BLaER1 treated with 17β-estradiol and CSF1 and Interleukin-3, amounts not matched to agents 10 nM and 100 nM (cell line): ENCODE results near the gene UBL7.

ENCODE experiments used
- H3K27ac ChIP-seq, 11 experiments: shearing (Covaris generic); formaldehyde crosslinking; 2 replicates each; pipeline ENCODE4 v1.8.1; 2022
- H3K27me3 ChIP-seq, 11 experiments: shearing (Covaris generic); formaldehyde crosslinking; 2 replicates each; pipeline ENCODE4 v1.8.1; 2022
- H3K36me3 ChIP-seq, 11 experiments: shearing (Covaris generic); formaldehyde crosslinking; 2 replicates each; pipeline ENCODE4 v1.8.1; 2022
- H3K4me1 ChIP-seq, 10 experiments: shearing (Covaris generic); formaldehyde crosslinking; 2 replicates each; pipeline ENCODE4 v1.8.1; 2022
- H3K4me2 ChIP-seq, 11 experiments: shearing (Covaris generic); formaldehyde crosslinking; 2 replicates each; pipeline ENCODE4 v1.8.1; 2022
- H3K4me3 ChIP-seq, 10 experiments: shearing (Covaris generic); formaldehyde crosslinking; 2 replicates each; pipeline ENCODE4 v1.8.1; 2022
- H3K9ac ChIP-seq, 11 experiments: shearing (Covaris generic); formaldehyde crosslinking; 2 replicates each; pipeline ENCODE4 v1.8.1; 2022
- H3K9me3 ChIP-seq, 11 experiments: shearing (Covaris generic); formaldehyde crosslinking; replicated peaks in 1 of 11; 2 replicates each; pipeline ENCODE4 v1.8.1; 2022
- H4K20me1 ChIP-seq, 11 experiments: shearing (Covaris generic); formaldehyde crosslinking; 2 replicates each; pipeline ENCODE4 v1.8.1; 2022
- Cebpa-rat ChIP-seq, 11 experiments: shearing (Covaris generic); IDR thresholded peaks; 2 replicates each; pipeline ENCODE4 v1.8.1; 2022

The UBL7 gene

GRCh38 chr15:74430510-74430951 is 30.4 kb downstream of the UBL7 start:
- Histone ChIP-seq H3K27ac (peak overlapping the region in 1 of 11 experiments; percentile 76; a peak in 1 of 22 replicates), H4K20me1 (peaks cover 0 to 67% (median 23%) of the 10 kb centered on the region in 11 experiments; a peak in 15 of 22 replicates), H3K4me3 (no peak overlapping the region; a peak in 1 of 20 replicates), H3K4me2 (peak overlapping the region; percentile 85 to 99 (median 93)), H3K9me3 (no peaks in the 10 kb centered on the region), H3K36me3 (no peaks in the 10 kb centered on the region), H3K9ac (no peak overlapping the region), H3K4me1 (peaks cover 73 to 89% (median 82%) of the 10 kb centered on the region in 10 experiments), H3K27me3 (peaks cover 15 to 37% (median 31%) of the 10 kb centered on the region in 11 experiments)
- no peak for TF ChIP-seq Cebpa-rat (IDR thresholded peaks at IDR 0.05)

DNA sequence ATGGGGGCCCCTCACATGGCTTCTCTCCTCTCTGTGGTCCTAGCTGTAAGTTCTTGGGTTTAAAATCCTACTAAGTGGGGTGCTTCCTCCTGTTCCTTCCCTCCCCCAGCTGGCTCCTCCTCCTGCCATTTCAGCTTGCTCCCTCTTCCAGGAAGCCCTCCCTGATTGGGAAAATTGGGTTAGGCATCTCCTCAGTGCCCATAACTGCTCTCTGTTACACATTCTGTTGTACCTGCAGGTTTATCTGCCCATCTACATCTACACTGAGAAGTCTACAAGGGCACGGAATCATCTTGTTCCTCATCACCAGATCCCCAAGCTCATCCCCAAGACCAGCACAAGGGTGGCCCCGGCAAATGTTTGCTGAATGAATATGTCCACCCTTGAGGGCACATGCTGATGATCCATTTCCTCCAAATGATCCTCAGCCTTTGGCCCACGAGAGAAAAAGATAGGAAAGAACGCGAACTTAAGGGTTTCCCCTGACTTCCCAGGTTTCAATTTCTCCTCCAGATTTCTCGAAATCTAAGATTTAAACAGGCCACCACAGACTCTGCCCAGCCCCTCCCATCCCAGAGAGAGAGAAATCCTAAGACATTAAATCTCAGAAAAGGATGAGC is 31.1 kb downstream of the UBL7 start:
- H3K36me3 ChIP-seq = no peaks in the 10 kb centered on the region
- H3K27me3 ChIP-seq = peaks cover 15 to 37% (median 31%) of the 10 kb centered on the region in 11 experiments
- peak overlapping the region in 3 of 10 experiments; percentile 26 to 49 (median 35); a peak in 5 of 20 replicates for H3K4me3 ChIP-seq
- H3K9ac ChIP-seq = peak overlapping the region in 6 of 11 experiments; percentile 54 to 74 (median 64); a peak in 9 of 22 replicates
- peak overlapping the region; percentile 85 to 99 (median 93) for H3K4me2 ChIP-seq
- no peaks in the 10 kb centered on the region for H3K9me3 ChIP-seq
- peaks cover 74 to 88% (median 82%) of the 10 kb centered on the region in 10 experiments for H3K4me1 ChIP-seq
- no peak for TF ChIP-seq Cebpa-rat (IDR thresholded peaks at IDR 0.05)
- peak overlapping the region; percentile 5 to 76 (median 65); a peak in 10 of 22 replicates for H3K27ac ChIP-seq
- peaks cover 0 to 67% (median 23%) of the 10 kb centered on the region in 11 experiments; a peak in 15 of 22 replicates for H4K20me1 ChIP-seq

GRCh38 chr15:74428970-74429780 is 31.8 kb downstream of the UBL7 start:
- Histone ChIP-seq H3K4me2 (peak overlapping the region; percentile 85 to 99 (median 93)), H3K27me3 (peaks cover 15 to 37% (median 31%) of the 10 kb centered on the region in 11 experiments), H3K27ac (peak overlapping the region; percentile 50 to 76 (median 65)), H3K4me1 (peaks cover 71 to 88% (median 81%) of the 10 kb centered on the region in 10 experiments), H3K4me3 (peak overlapping the region in 7 of 10 experiments; percentile 0 to 49 (median 26); a peak in 9 of 20 replicates), H3K9ac (peak overlapping the region; percentile 37 to 74 (median 62); a peak in 21 of 22 replicates), H3K36me3 (no peaks in the 10 kb centered on the region), H4K20me1 (peaks cover 0 to 67% (median 23%) of the 10 kb centered on the region in 11 experiments; a peak in 16 of 22 replicates), H3K9me3 (no peaks in the 10 kb centered on the region)
- TF ChIP-seq Cebpa-rat (IDR thresholded peaks at IDR 0.05) = no peak

GRCh38 chr15:74428442-74428787 is 32.5 kb downstream of the UBL7 start:
- H3K4me2 ChIP-seq = peak overlapping the region; percentile 85 to 99 (median 93)
- H3K27ac ChIP-seq = peak overlapping the region; percentile 50 to 76 (median 65)
- no peaks in the 10 kb centered on the region for H3K36me3 ChIP-seq
- H3K4me1 ChIP-seq = peaks cover 75 to 93% (median 86%) of the 10 kb centered on the region in 10 experiments
- H3K9me3 ChIP-seq = no peaks in the 10 kb centered on the region
- H3K27me3 ChIP-seq = peaks cover 15 to 35% (median 28%) of the 10 kb centered on the region in 11 experiments
- peaks cover 0 to 67% (median 23%) of the 10 kb centered on the region in 11 experiments; a peak in 16 of 22 replicates for H4K20me1 ChIP-seq
- peak overlapping the region; percentile 37 to 74 (median 62); a peak in 21 of 22 replicates for H3K9ac ChIP-seq
- no peak for TF ChIP-seq Cebpa-rat (IDR thresholded peaks at IDR 0.05)
- H3K4me3 ChIP-seq = peak overlapping the region in 7 of 10 experiments; percentile 0 to 49 (median 16); a peak in 8 of 20 replicates

DNA sequence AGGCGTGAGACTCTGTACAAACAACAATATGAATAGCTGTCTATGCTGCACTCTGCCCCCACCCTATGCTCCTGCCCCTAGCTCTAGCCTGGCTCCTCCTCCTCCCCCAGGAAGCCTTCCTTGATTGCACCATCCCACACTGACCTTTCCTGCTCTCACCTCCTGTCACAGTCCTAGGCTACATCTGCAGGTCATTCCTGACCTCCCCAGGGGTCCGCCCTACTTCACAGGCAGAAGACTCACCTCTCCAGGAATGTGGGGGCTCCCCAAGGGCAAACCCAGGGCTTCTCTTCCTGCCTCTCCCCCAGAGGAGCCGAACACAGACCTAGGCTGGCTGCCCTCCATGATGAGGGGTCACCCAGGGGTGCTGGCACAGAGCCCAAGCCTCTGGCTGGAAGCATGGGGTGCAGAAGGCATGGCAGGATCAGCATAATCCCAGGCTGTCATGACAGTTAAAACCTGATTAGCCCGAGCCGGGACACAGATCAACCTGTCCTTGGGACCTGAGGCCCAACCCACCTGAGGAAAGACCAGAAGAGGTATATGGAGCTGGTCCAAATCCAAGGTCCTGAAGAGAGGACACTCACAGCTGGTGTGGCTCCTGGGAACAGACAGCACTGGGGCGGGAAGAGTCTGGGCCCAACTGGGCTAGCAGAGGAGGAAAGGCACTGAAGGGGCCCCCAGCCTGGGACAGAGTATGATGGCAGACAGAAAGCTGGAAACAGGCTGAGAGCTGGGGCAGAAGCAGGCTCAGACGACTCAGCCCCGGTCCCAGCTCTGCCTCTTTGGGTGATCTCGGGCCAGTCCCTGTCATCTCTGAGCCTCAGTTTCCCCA is 33.1 kb downstream of the UBL7 start:
- Histone ChIP-seq H3K9ac (peak overlapping the region in 9 of 11 experiments; percentile 54 to 74 (median 62); a peak in 13 of 22 replicates), H3K36me3 (no peaks in the 10 kb centered on the region), H3K4me3 (no peak overlapping the region; a peak in 2 of 20 replicates), H3K4me2 (peak overlapping the region; percentile 85 to 99 (median 93)), H3K27me3 (peaks cover 14 to 29% (median 22%) of the 10 kb centered on the region in 11 experiments), H4K20me1 (peaks cover 0 to 65% (median 28%) of the 10 kb centered on the region in 11 experiments; a peak in 16 of 22 replicates), H3K27ac (peak overlapping the region; percentile 50 to 76 (median 62); a peak in 16 of 22 replicates), H3K9me3 (no peaks in the 10 kb centered on the region), H3K4me1 (peaks cover 76 to 98% (median 91%) of the 10 kb centered on the region in 10 experiments)
- TF ChIP-seq Cebpa-rat (IDR thresholded peaks at IDR 0.05) = no peak

DNA sequence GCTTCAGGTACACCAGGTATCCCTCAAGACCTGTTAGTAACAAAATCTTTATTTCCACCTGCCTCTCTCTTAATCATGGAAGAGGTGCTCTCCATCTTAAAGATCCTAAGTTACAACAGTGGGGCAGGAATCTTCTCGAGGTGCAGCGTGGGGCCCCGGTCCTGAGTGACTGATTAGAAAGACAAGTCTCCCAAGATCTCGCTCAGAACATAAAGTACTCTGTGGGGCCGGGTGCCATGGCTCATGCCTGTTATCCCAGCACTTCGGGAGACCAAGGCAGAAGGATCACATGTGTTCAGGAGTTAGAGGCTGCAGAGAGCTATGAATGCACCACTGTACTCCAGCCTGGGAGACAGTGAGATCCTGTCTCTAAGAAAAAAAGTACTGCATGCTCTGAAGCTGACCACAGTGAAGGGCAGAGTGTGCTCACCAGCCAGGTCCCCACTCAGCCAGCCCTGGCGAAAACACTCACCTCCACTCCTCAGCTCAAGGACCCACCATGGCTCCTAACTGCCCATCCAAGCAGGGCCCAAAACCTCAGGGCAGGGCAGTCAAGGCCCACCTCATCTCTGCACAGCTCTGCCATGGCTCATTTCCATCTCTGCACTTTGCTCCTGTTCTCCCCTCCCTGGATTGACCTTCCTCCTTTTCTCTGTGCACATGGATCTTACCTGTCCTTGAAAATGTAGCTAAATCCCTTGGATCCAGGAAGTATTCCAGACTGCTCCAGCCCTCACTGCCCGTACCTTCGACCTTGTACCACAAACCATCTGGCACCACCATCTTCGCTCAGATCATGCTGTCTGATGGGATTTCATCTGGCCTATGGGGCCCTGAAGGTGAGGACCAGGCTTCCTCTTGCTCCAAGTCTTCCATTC is 34.3 kb downstream of the UBL7 start:
- H3K9ac ChIP-seq = no peak overlapping the region
- peaks cover 76 to 98% (median 91%) of the 10 kb centered on the region in 10 experiments for H3K4me1 ChIP-seq
- TF ChIP-seq Cebpa-rat (IDR thresholded peaks at IDR 0.05) = no peak
- peaks cover 3 to 53% (median 25%) of the 10 kb centered on the region in 11 experiments; a peak in 15 of 22 replicates for H4K20me1 ChIP-seq
- H3K4me2 ChIP-seq = peak overlapping the region in 4 of 11 experiments; percentile 11 to 92 (median 90); a peak in 6 of 22 replicates
- peaks cover 2 to 17% (median 10%) of the 10 kb centered on the region in 11 experiments; a peak in 17 of 22 replicates for H3K27me3 ChIP-seq
- H3K9me3 ChIP-seq = no peaks in the 10 kb centered on the region
- no peak overlapping the region for H3K4me3 ChIP-seq
- peak overlapping the region in 1 of 11 experiments; percentile 31; a peak in 1 of 22 replicates for H3K27ac ChIP-seq
- no peaks in the 10 kb centered on the region for H3K36me3 ChIP-seq

- Histone ChIP-seq H3K4me3 (no peak overlapping the region), H3K27me3 (peaks cover 0 to 7% (median under 1%) of the 10 kb centered on the region in 11 experiments; a peak in 5 of 22 replicates), H3K27ac (peak overlapping the region in 1 of 11 experiments; percentile 12; a peak in 1 of 22 replicates), H3K4me1 (peaks cover 76 to 98% (median 91%) of the 10 kb centered on the region in 10 experiments), H3K9ac (no peak overlapping the region), H3K9me3 (no peaks in the 10 kb centered on the region), H3K4me2 (peak overlapping the region; percentile 7 to 84 (median 55); a peak in 20 of 22 replicates), H3K36me3 (no peaks in the 10 kb centered on the region), H4K20me1 (peaks cover 0 to 53% (median 15%) of the 10 kb centered on the region in 11 experiments; a peak in 10 of 22 replicates)
- no peak for TF ChIP-seq Cebpa-rat (IDR thresholded peaks at IDR 0.05)
Measured at GRCh38 chr15:74425630-74426029, 35.3 kb downstream of the UBL7 start.
